ENCODE data around the gene MSRB1.
"Not testable (repeated sequence)": the region's sequence is repeated elsewhere in the genome, so short reads cannot be mapped to it uniquely, and the experiment has no call there.

MSRB1 gene

DNA sequence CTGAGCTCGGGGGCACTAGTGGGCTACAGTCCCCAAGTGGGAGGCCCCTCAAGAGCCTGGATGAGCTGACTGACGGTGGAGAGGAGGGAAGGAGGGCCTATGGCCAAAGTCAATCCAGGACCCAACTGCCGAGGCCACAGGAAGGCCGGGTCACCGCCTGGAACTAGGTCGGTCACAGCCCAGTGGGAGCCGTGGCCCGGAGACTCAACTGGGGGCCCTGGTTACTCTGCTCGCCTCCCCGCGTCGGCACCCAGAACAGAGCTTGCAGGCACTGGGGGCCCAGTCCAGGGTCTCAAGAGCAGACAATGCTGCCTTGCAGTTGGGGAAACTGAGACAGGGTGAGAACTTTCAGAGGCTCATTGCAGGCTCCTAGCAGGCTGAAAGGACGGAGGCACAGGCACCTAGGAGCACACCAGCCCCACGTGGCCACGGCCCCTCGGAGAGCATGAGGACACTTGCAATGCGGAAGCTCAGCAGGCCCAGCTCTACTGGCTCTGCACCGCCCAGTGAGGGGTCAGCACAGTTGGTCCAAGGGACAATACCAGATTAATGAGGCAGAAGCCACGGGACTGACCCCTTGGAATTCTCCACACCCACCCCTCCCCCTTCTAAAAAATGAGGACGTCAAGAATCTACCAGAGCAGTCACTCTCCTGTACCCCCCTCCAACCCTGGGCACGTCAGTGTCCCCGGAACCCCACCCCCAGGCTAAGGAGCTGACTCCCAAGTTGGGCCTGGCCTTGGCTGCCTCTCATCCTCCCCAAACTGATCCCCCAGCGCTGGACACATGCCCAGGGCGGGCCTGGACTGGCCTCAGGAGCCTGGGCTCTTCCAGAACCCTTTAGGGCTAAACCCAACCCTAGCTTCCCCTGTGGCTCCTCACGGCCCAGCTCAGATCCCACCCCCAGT is 27.0 kb downstream of the MSRB1 start:
- DNase-seq, result no peak

DNA sequence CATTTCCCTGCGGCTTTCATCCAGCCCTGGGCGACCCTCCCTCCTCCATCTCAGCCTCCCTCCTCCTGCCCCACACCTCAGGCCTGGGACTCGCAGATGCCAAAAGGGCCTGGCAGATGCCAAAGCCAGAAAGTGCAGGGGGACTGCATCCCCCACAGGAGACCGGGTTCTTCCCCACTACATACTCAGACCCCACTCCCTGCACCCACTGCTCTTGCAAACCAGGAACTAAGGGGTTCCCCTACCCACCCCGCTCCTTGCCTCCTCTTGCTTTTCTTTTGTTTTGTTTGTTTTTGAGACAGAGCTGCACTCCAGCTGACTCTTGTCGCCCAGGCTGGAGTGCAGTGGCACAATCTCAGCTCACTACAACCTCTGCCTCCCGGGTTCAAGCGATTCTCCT is 28.0 kb downstream of the MSRB1 start:
- no peak for DNase-seq

GRCh38 chr16:1914084-1914608 is 28.9 kb downstream of the MSRB1 start:
- no peak for DNase-seq

DNA sequence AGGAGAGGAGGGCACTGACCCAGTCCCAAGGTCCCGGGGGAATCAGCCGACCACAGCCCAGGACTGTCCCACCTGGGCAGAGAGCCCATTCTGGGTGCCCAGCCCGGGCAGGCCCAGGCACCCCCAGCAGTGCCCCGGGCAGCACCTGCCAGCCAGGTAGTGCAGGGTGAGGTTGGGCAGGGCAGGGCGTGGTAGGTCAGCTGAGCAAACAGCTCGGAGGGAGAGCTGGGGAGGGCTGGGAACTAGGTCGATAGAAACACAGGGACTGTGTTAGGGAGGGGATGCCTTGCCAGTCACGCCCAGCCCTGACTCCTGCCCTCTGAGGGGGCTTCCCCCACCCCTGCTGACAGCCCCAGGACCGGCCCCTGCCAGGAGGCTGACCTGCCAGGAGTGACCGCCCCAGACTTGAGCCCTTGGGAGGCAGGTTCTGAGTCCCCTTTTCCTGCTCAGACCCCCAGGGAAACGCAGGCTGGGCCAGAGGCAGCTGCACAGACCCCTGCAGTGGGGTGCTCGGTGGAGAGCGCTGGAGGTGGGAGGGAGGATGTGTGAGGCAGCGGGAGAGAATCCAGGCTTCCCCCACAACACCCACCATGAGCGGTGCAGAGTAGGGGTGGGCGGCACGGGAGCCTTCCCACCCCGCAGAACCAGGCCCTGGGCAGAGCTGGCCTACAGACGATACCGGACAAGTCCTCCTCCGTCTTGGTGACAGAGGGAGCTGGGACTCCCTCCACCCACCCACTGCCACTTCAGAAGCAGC is 29.5 kb downstream of the MSRB1 start:
- DNase-seq, result no peak

GRCh38 chr16:1912215-1912543 is 30.8 kb downstream of the MSRB1 start:
- no peak for DNase-seq

DNA sequence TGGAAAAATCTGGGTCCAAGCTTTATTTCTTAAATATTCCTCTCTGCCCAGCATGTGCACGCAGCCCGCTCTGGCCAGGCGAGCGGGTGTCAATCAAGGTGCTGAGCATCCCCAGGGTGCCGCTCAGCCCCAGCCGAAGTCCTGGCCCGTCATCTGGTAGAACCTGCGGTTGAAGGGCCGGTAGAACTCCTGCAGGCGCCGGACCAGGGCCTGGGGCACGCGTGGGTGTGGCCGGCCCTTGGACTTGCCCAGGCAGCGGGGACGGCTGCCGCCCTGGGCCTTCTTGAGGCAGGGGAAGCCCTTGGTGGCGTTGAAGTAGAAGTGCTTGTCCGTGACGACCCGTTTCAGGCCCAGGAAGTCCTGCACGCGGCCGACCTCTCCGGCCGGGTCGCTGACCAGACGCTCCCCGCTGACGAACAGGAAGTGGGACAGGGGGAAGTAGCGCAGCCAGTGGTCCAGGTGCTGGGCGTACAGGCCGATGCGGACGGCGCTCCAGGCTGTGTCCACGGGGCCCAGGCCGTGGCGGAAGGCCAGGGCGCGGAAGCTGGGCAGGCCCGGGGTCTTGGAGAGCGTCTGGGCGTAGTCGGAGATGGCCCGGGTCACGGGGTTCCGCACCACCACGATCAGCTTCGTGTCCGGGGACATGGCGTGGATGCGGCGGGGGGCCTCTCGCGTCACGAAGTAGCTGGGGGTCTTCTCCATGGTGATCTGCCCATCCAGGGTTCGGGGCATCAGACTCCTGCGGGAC is 31.4 kb downstream of the MSRB1 start:
- no peak for DNase-seq

DNA sequence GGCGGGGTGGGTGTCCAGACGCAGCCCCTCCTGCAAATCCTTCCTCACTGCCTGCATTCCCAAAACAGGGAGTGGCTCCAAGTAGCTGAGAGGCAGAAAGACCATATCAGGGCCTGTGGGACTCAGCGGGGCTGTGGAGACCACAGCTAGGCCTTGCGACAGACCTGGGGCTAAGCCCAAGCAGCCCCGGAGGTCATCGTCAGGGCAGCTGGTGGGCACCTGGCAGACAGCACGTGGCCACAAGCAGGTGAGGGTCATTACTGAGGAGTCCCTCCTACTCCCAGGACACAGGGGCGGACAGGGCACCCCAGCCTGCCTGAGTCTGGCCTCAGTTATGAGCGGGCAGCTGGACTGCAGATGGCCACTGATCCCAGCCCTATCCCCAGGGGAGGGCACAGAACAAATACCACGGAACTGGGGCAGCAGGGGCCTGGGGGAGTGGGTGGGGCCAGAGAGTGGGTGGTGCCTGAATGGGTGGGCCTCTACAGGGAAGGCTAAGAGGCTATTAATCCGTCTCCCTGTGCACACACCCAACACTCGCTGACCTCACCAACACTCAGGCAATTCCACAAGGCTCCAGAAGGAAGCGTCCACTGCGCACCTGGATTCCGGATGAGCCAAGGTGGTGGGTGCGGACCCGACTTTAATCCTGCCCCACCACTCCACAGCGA is 33.3 kb downstream of the MSRB1 start:
- DNase-seq, result no peak

- no peak for DNase-seq
Observed at GRCh38 chr16:1908983-1909382, 34.0 kb downstream of the MSRB1 start.

GRCh38 chr16:1908184-1908583 is 34.8 kb downstream of the MSRB1 start:
- no peak for DNase-seq

DNA sequence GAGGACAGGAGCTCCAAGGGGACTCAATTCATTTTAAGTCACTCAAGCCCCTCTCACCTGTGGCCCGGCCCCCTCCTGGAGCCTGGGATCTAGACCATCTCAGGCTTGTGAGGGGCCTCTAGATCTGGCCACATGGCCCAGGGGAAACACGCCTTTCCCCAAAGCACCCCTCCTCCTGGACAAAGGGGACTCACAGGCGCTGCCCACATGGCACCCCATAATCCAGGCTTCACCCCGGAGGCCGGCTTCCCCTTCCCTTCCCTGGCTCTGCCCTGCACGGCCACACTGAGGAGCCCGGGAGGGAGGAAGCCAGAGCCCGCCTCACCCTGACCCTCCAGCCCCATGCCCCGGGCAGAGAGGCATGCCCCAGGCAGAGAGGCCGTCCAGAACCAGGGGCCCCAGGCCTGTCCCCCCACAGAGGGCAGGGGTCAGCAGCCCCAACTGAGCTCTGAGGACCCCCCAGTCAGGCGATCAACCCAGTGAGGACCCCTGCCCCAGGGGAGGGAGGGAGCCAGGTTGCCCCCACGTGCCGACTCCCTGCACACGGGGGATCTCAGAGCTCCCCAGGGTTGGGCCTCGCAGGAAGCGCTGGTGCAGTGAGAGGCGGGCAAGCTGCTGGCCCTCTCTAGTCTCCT is 35.7 kb downstream of the MSRB1 start:
- no peak for DNase-seq

DNA sequence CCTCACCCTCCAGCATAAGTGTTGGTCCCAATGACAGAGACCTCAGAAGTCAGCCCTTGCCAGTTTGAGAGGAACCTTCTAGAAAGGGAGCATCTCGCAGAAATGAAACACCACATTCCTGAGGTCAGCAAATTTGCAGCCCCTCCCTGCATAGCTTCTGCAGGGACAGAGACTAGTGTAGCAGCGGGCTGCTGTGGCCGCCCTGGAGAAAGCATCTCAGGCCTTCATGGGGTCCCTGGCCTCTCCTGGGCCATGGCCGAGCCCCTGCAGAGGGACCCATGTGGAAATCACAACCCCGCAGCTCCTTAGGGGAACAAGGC is 36.2 kb downstream of the MSRB1 start:
- no peak for DNase-seq

DNA sequence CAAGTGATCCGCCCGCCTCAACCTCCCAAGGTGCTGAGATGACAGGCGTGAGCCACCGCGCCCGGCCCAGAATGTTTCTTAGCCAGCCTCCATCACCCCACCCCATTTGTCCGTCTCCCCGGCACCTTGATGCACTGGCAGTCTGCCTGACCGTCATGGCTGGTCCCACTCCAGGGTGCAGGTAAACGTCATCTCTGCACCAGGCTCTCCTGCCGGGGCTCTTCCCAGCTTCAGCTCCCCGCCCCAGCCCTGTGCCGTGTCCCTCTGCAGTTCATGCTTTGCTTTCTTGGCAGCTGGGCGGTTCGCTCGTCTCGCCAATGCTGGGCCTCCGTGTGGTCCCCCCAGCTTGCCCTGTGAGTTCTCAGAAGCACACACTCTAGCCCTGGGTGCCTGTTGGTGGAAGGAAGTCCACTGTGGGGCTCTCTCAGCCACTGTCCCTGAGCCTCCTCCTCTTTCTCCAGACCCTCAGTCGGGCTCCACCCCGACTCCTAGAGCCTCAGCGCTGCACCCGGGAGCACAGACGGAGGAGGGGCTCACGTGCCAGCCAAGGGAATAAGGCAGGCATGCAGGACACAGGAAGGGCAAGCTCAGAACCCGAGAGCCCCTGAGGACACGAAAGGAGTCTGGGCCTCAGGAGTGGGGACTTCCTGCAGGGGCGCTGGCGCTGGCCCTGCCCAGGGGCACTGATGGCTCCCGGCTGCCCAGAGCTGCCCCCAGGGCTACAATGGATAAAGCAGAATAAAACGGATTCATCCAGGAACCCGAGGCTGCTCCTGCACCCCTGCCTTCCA is 36.7 kb downstream of the MSRB1 start:
- DNase-seq, result no peak

- no peak for DNase-seq
Observed at GRCh38 chr16:1903845-1904840, 38.9 kb downstream of the MSRB1 start.

GRCh38 chr16:1903220-1903574 is 39.8 kb downstream of the MSRB1 start:
- DNase-seq, result no peak

- DNase-seq, result no peak
Observed at GRCh38 chr16:1902547-1903219, 40.3 kb downstream of the MSRB1 start.

- no peak for DNase-seq
Observed at GRCh38 chr16:1900452-1900774, 42.6 kb downstream of the MSRB1 start.

DNA sequence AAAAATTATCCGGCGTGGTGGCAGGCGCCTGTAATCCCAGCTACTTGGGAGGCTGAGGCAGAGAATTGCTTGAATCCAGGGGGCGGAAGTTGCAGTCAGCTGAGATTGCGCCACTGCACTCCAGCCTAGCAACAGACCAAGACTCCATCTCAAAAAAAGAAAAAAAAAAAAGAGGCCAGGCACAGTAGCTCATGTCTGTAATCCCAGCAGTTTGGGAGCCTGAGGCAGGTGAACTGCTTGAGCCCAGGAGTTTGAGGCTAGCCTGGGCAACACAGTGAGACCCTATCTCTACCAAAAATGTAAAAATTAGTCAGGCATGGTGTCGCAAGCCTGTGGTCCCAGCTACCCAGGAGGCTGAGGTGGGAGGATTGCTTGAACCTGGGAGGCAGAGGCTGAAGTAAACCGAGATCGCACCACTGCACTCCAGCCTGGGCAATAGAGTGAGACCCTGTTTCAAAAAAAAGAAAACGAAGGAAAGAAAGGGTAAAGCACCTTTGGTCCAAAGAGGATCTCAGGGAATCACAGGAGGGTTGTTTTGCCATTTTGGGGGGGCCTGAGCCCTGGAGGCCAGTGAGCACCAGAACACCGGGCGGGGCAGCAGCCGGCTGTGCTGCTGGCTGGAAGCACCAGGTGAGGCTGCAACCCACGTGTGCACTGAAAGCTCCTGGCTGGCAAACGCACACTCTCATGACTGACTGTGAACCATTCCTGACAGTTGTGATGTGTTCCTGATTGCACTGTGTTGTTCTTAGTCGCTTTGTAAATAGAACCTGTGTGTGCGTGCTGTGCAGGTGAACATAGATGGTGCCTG is 43.2 kb downstream of the MSRB1 start:
- DNase-seq, result no peak

- not testable (repeated sequence) for DNase-seq
Observed at GRCh38 chr16:1897692-1898091, 45.3 kb downstream of the MSRB1 start.
